K562 (cell line): ENCODE results near the gene VMP1. TPM values are rescaled to one million over a fixed set of nuclear protein-coding genes. Genes with fewer than 3 reads are reported as not detected.

Source experiments
- ATAC-seq: fragments of 200-7000 bp; cut with Tn5 transposase; 3 replicates; pipeline ENCODE4 v1.9.1; 2020; ENCODE audit warnings: moderate library complexity
- BruUV-seq: library from RNA; stranded (reverse); fragments of 400-500 nt; replicated peaks from 2 replicates; lab custom pipeline; 2021; lab: Mats Ljungman, UMichigan
- CTCF ChIA-PET: fragments of 300-600 bp; formaldehyde crosslinking; extraction: SDS; loops from one replicate; lab custom pipeline; 2021; ENCODE audit warnings: low intra/inter-chr PET ratio; lab: Yijun Ruan, JAX
- POLR2A ChIA-PET: fragments of 300-600, 350-650 bp; sonication (Branson Sonifier 250); formaldehyde crosslinking; extraction: SDS; loops from one replicate; lab custom pipeline; 2021; ENCODE audit warnings: antibody characterized with exemption, inconsistent platforms; lab: Yijun Ruan, JAX
- DNase-seq, 4 experiments: peaks; one replicate each; pipeline versions ENCODE4 v3.0.0 to v3.0.0-alpha.2; 2011 to 2018; ENCODE audit warnings: low spot score in 3 of 4, mixed read lengths in 3 of 4; ENCODE audit errors: extremely low read depth in 1 of 4
- FAIRE-seq: peaks from 2 replicates; lab custom pipeline; 2011; peaks lifted over from hg19 to GRCh38; lab: Jason Lieb, UNC
- H2AFZ ChIP-seq: 2 replicates; pipeline ENCODE4 v1.6.0; 2011; ENCODE audit warnings: low read depth, low read length, control low read depth, inconsistent platforms
- H3K27ac ChIP-seq: fragments of 200-600 bp; 3 replicates; pipeline ENCODE4 v1.8.0; 2011; ENCODE audit warnings: low read depth, mild to moderate bottlenecking, control low read depth, inconsistent platforms, low read length, moderate library complexity, mixed read lengths; ENCODE audit errors: extremely low read depth
- H3K27me3 ChIP-seq, 2 experiments: fragments of 300-600 bp in 1 of 2; 2 replicates in 1 of 2; 3 replicates in 1 of 2; pipeline versions ENCODE4 v1.6.0 to v1.8.0; 2011; ENCODE audit warnings: inconsistent platforms in 2 of 2, low read length in 2 of 2, mild to moderate bottlenecking in 1 of 2, mixed read lengths in 1 of 2, moderate library complexity in 1 of 2; ENCODE audit not compliant: control insufficient read depth in 2 of 2, insufficient read depth in 2 of 2
- H3K36me3 ChIP-seq: fragments of 300-600 bp; 3 replicates; pipeline ENCODE4 v1.8.0; 2011; ENCODE audit warnings: mild to moderate bottlenecking, low read length, inconsistent platforms; ENCODE audit not compliant: control insufficient read depth, insufficient read depth
- H3K4me1 ChIP-seq, 2 experiments: fragments of 200-600 bp in 1 of 2; replicated peaks in 1 of 2; 2 replicates in 1 of 2; 3 replicates in 1 of 2; pipeline versions ENCODE4 v1.5.1 to v1.8.0; 2011; ENCODE audit warnings: inconsistent platforms in 2 of 2, low read length in 2 of 2, mild to moderate bottlenecking in 1 of 2, mixed read lengths in 1 of 2, moderate library complexity in 1 of 2; ENCODE audit not compliant: control insufficient read depth in 2 of 2, insufficient read depth in 2 of 2
- H3K4me2 ChIP-seq: 2 replicates; pipeline ENCODE4 v1.6.1; 2011; ENCODE audit warnings: low read length, control low read depth, inconsistent platforms, mixed read lengths; ENCODE audit not compliant: insufficient read depth
- H3K4me3 ChIP-seq: fragments of 200-600 bp; sonication (generic), shearing (Covaris generic); 2 replicates; pipeline ENCODE4 v1.5.1; 2016; ENCODE audit warnings: control low read depth, inconsistent platforms
- H3K79me2 ChIP-seq: fragments of 200-600 bp; 3 replicates; pipeline ENCODE4 v1.8.0; 2011; ENCODE audit warnings: low read length, inconsistent platforms; ENCODE audit not compliant: control insufficient read depth, insufficient read depth
- H3K9ac ChIP-seq, 2 experiments: 2 replicates each; pipeline versions ENCODE4 v1.6.0 to v1.6.1; 2011; ENCODE audit warnings: low read depth in 2 of 2, low read length in 2 of 2, control low read depth in 1 of 2, inconsistent platforms in 1 of 2, mild to moderate bottlenecking in 1 of 2, mixed read lengths in 1 of 2; ENCODE audit not compliant: insufficient read depth in 1 of 2
- H3K9me1 ChIP-seq: one replicate; pipeline ENCODE4 v1.6.0; 2011; ENCODE audit warnings: inconsistent platforms, mild to moderate bottlenecking, low read length, moderate library complexity; ENCODE audit not compliant: control insufficient read depth, insufficient read depth
- H3K9me3 ChIP-seq: replicated peaks from 2 replicates; pipeline ENCODE4 v1.5.1; 2011; ENCODE audit warnings: low read depth, low read length, inconsistent platforms; ENCODE audit not compliant: control insufficient read depth, insufficient read depth
- H4K20me1 ChIP-seq: replicated peaks from 2 replicates; pipeline ENCODE4 v1.6.1; 2011; ENCODE audit warnings: low read length, inconsistent platforms, mixed read lengths; ENCODE audit not compliant: control insufficient read depth, insufficient read depth
- CTBP1 ChIP-seq: fragments of 450-650 bp; IDR thresholded peaks from 2 replicates; pipeline ENCODE4 v1.6.1; 2016; ENCODE audit warnings: borderline replicate concordance
- CTCF ChIP-seq, 3 experiments: IDR thresholded peaks in 2 of 3; conservative IDR thresholded peaks in 1 of 3; 2 replicates each; pipeline ENCODE4 v1.5.1; 2011 to 2012; ENCODE audit warnings: low read length in 3 of 3, mild to moderate bottlenecking in 3 of 3, control low read depth in 2 of 3, improper control_type of control experiment in 1 of 3, inconsistent platforms in 1 of 3, low read depth in 1 of 3, mixed read lengths in 1 of 3, moderate library complexity in 1 of 3; ENCODE audit not compliant: insufficient read depth in 2 of 3
- ERF ChIP-seq: fragments of 450-650 bp; formaldehyde crosslinking; IDR thresholded peaks from 2 replicates; pipeline ENCODE4 v1.4.0; 2020; ENCODE audit warnings: mild to moderate bottlenecking, mixed read lengths
- FOXJ2 ChIP-seq: fragments of 200-800 bp; sonication (Bioruptor generic); IDR thresholded peaks from 2 replicates; pipeline ENCODE4 v1.6.1; 2016; ENCODE audit warnings: missing genetic modification characterization, missing compliant biosample characterization
- GATAD2B ChIP-seq: fragments of 450-650 bp; IDR thresholded peaks from 2 replicates; pipeline ENCODE4 v1.6.1; 2017; ENCODE audit warnings: mild to moderate bottlenecking, borderline replicate concordance
- GTF2B ChIP-seq: IDR thresholded peaks from 2 replicates; pipeline ENCODE4 v1.6.1; 2011; ENCODE audit not compliant: insufficient read length; ENCODE audit errors: extremely low read depth
- JUND ChIP-seq, 2 experiments: IDR thresholded peaks; 2 replicates in 1 of 2; 3 replicates in 1 of 2; pipeline ENCODE4 v1.6.1; 2011; ENCODE audit warnings: borderline replicate concordance in 2 of 2, low read depth in 2 of 2, low read length in 2 of 2, improper control_type of control experiment in 1 of 2, missing biosample characterization in 1 of 2, missing genetic modification characterization in 1 of 2, missing genetic modification reagents in 1 of 2
- KLF1 ChIP-seq: fragments of 450-650 bp; IDR thresholded peaks from 2 replicates; pipeline ENCODE4 v1.6.1; 2016; ENCODE audit warnings: missing genetic modification characterization, missing compliant biosample characterization
- MTA3 ChIP-seq: fragments of 450-650 bp; formaldehyde crosslinking; IDR thresholded peaks from 2 replicates; pipeline ENCODE4 v1.6.1; 2017; ENCODE audit warnings: mild to moderate bottlenecking, borderline replicate concordance
- ZBTB1 ChIP-seq: sonication (generic); formaldehyde crosslinking; IDR thresholded peaks from 2 replicates; pipeline ENCODE4 v1.8.1; 2023; ENCODE audit warnings: missing genetic modification reagents, low read depth, mild to moderate bottlenecking, borderline replicate concordance
- ZFP36 ChIP-seq: fragments of 150-350 bp; IDR thresholded peaks from 2 replicates; pipeline ENCODE4 v1.6.1; 2018; ENCODE audit warnings: low read length, low read depth; ENCODE audit not compliant: partially characterized antibody
- ZNF785 ChIP-seq: fragments of 250-450 bp; sonication (Bioruptor Pico); IDR thresholded peaks from 2 replicates; pipeline ENCODE4 v1.4.0; 2020; ENCODE audit warnings: mild to moderate bottlenecking
- ZNF830 ChIP-seq: fragments of 250-450 bp; sonication (Bioruptor Pico); IDR thresholded peaks from 2 replicates; pipeline ENCODE4 v1.5.0; 2021; ENCODE audit warnings: mild to moderate bottlenecking
- ZSCAN29 ChIP-seq: fragments of 450-650 bp; IDR thresholded peaks from 2 replicates; pipeline ENCODE4 v1.6.1; 2017
- ZSCAN32 ChIP-seq: fragments of 450-650 bp; formaldehyde crosslinking; IDR thresholded peaks from 2 replicates; pipeline ENCODE4 v1.4.0; 2020; ENCODE audit warnings: mild to moderate bottlenecking, moderate library complexity
- WGBS: fragments of 100-300 bp; shearing (Covaris generic); methylation state at CpG from one replicate; pipeline ENCODE4 v1.1.6; 2016; ENCODE audit warnings: low coverage, mixed read lengths; ENCODE audit not compliant: insufficient coverage; ENCODE audit errors: missing lambda C conversion rate; 5-methylcytosine and 5-hydroxymethylcytosine counted together
- in situ Hi-C: fragments of 300-500 bp; cut with MboI; formaldehyde crosslinking; loops from 4 replicates; pipeline ENCODE4 v1.15.0; 2018; ENCODE audit warnings: inconsistent platforms, mixed read lengths
- intact Hi-C: fragments of 100-400 bp; cut with micrococcal nuclease; formaldehyde crosslinking; loops from 2 replicates; pipeline ENCODE4 v1.14.2; 2022
- polyA plus RNA-seq, 8 experiments: library from polyadenylated mRNA; depleted of rRNA in 4 of 8; stranded (reverse) in 5 of 8; unstranded in 3 of 8; fragments of >200 nt; fragmentation: Nextera tagmentation in 2 of 8; fragmentation: Illumina TruSeq in 1 of 8; extraction: Ambion mirVana in 2 of 8; extraction: Trizol in 1 of 8; gene quantifications; 2 replicates each; pipeline versions ENCODE4 v1.2.1 to v1.2.3, GENCODE V29; 2011 to 2014; ENCODE audit warnings: inconsistent platforms in 1 of 8, missing spikeins in 1 of 8
- total RNA-seq, 7 experiments: library from RNA; depleted of rRNA in 6 of 7; stranded (reverse); fragments of >200 nt in 6 of 7; fragmentation: Illumina TruSeq in 2 of 7; extraction: Trizol in 2 of 7; gene quantifications; 2 replicates each; pipeline versions ENCODE4 v1.2.1 to v1.2.3, GENCODE V29; 2011 to 2021; ENCODE audit warnings: low replicate concordance in 1 of 7
- TF ChIP-seq, protein P1 (sequence below), 2 experiments: fragments of 450-650 bp in 1 of 2; sonication (generic) in 1 of 2; formaldehyde crosslinking; conservative IDR thresholded peaks; 2 replicates each; pipeline versions ENCODE4 v1.4.0 to v1.8.1; 2020 to 2022; ENCODE audit warnings: mild to moderate bottlenecking in 1 of 2, missing genetic modification reagents in 1 of 2

Gene VMP1
- total and polyA plus RNA-seq, 9 of the 15 experiments (the other 6 are each of a cell fraction or from before 2014, with no cell fraction given), result 123 to 304 (median 151) TPM

- Histone ChIP-seq H4K20me1 (no peaks in the 10 kb centered on the region), H3K9me3 (no peaks in the 10 kb centered on the region), H3K4me1 (peaks cover 12 to 17% of the 10 kb centered on the region in 2 experiments), H3K36me3 (peaks cover 14% of the 10 kb centered on the region), H3K4me3 (no peak overlapping the region), H3K4me2 (no peak overlapping the region), H3K79me2 (0 out of 3 replicates have a peak, but pooled peaks cover 4% of the 10 kb centered on the region), H2AFZ (no peak overlapping the region), H3K9ac (no peak overlapping the region), H3K27me3 (no peaks in the 10 kb centered on the region), H3K27ac (no peak overlapping the region), H3K9me1 (no peaks in the 10 kb centered on the region)
- CTCF ChIA-PET, result no interaction called here
- no TSS peak for BruUV-seq
- DNase-seq (no peak), FAIRE-seq (no peak), ATAC-seq (no peak)
- 97% methylated on average over 5 of the region's 6 CpGs for WGBS
- POLR2A ChIA-PET, result no interaction called here
- in situ Hi-C loops, result no loop called here
- intact Hi-C loops, result no loop called here
- no peak for TF ChIP-seq ZSCAN29
- TF ChIP-seq FOXJ2 (tag), result no peak
- no peak for TF ChIP-seq GATAD2B
- TF ChIP-seq ZSCAN32 (CRISPR knock-in tag), result no peak
- no peak for TF ChIP-seq MTA3
- no peak for TF ChIP-seq ZNF830 (CRISPR knock-in tag)
- no peak for TF ChIP-seq GTF2B
- TF ChIP-seq, protein P1, sequence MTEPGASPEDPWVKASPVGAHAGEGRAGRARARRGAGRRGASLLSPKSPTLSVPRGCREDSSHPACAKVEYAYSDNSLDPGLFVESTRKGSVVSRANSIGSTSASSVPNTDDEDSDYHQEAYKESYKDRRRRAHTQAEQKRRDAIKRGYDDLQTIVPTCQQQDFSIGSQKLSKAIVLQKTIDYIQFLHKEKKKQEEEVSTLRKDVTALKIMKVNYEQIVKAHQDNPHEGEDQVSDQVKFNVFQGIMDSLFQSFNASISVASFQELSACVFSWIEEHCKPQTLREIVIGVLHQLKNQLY (CRISPR knock-in tag; conservative IDR thresholded peaks at IDR 0.05), result no peak
- no peak for TF ChIP-seq ZFP36
- TF ChIP-seq KLF1 (tag), result no peak
- TF ChIP-seq ERF, result no peak
- TF ChIP-seq CTBP1, result no peak
- TF ChIP-seq ZBTB1 (CRISPR knock-in tag), result no peak
- no peak for TF ChIP-seq ZNF785
- TF ChIP-seq CTCF (IDR thresholded peaks at IDR 0.05 in 2 of 3, conservative IDR thresholded peaks at IDR 0.05 in 1 of 3; ENCODE audit: insufficient read depth in 2 of 3, low read depth in 1 of 3, low read length in 3 of 3), result no peak
- no peak for TF ChIP-seq JUND (IDR thresholded peaks at IDR 0.05; ENCODE audit: borderline replicate concordance, low read depth, low read length)
- no peak for TF ChIP-seq JUND (tag; IDR thresholded peaks at IDR 0.05; ENCODE audit: borderline replicate concordance, low read depth, low read length)
Observed at GRCh38 chr17:59793205-59793604, 85.8 kb downstream of the VMP1 start.
